Fibroblast of skin of right biceps (primary cell): Measurements from ENCODE around the gene CES4A.
A peak's percentile ranks its signal among the peaks of the same experiment; 100 is the strongest.
"Not testable (repeated sequence)": the region's sequence is repeated elsewhere in the genome, so short reads cannot be mapped to it uniquely, and the experiment has no call there.

Source experiments
- DNase-seq: peaks from one replicate; pipeline ENCODE4 v3.0.0-alpha.2; 2013

Gene CES4A

GRCh38 chr16:67024384-67025209 lies 36.2 kb downstream of the CES4A start:
- DNase-seq: peak; percentile 31

- no peak for DNase-seq
These were observed 36.8 kb downstream of the CES4A start for GRCh38 chr16:67025210-67025550.

- no peak for DNase-seq
These were observed 38.2 kb downstream of the CES4A start for GRCh38 chr16:67026570-67026969.

- DNase-seq: no peak
These were observed 38.7 kb downstream of the CES4A start for GRCh38 chr16:67027046-67027445.

- no peak for DNase-seq
These were observed 39.8 kb downstream of the CES4A start for GRCh38 chr16:67028167-67028695.

- peak; percentile 95 for DNase-seq
These were observed 40.4 kb downstream of the CES4A start, which contains the start of gene CBFB for GRCh38 chr16:67028696-67029253. CBFB (plus strand) TSS chr16:67029149; CDS start chr16:67029408, 259 bp downstream.

- DNase-seq: peak; percentile 51
These were observed 41.1 kb downstream of the CES4A start for GRCh38 chr16:67029254-67030096.

- DNase-seq: no peak
These were observed 42.0 kb downstream of the CES4A start for GRCh38 chr16:67030221-67030962.

- peak; percentile 38 for DNase-seq
These were observed 46.1 kb downstream of the CES4A start for GRCh38 chr16:67034487-67034886.

GRCh38 chr16:67035364-67035763 lies 47.0 kb downstream of the CES4A start:
- no peak for DNase-seq

- no peak for DNase-seq
These were observed 47.9 kb downstream of the CES4A start for GRCh38 chr16:67036323-67036741.

GRCh38 chr16:67039260-67040020 lies 51.1 kb downstream of the CES4A start:
- DNase-seq: no peak

- no peak for DNase-seq
These were observed 51.8 kb downstream of the CES4A start for GRCh38 chr16:67040166-67040565.

- peak; percentile 25 for DNase-seq
These were observed 52.5 kb downstream of the CES4A start for GRCh38 chr16:67040906-67041305.

- DNase-seq: not testable (repeated sequence)
These were observed 53.1 kb downstream of the CES4A start for GRCh38 chr16:67041520-67041919.

GRCh38 chr16:67043420-67043819 lies 55.0 kb downstream of the CES4A start:
- no peak for DNase-seq

GRCh38 chr16:67050796-67051195 lies 62.4 kb downstream of the CES4A start:
- no peak for DNase-seq

GRCh38 chr16:67052399-67052798 lies 64.0 kb downstream of the CES4A start:
- DNase-seq: no peak

GRCh38 chr16:67053767-67054334 lies 65.5 kb downstream of the CES4A start:
- no peak for DNase-seq

- no peak for DNase-seq
These were observed 66.5 kb downstream of the CES4A start for GRCh38 chr16:67054901-67055300.

- peak; percentile 98 for DNase-seq
These were observed 67.5 kb downstream of the CES4A start for GRCh38 chr16:67055712-67056487.
